NCI-H128 (cell line): Measurements from ENCODE around the gene CSRNP2.
"Not testable (repeated sequence)": the region's sequence is repeated elsewhere in the genome, so short reads cannot be mapped to it uniquely, and the experiment has no call there.

Experiments used
- DNase-seq: peaks from one replicate; lab custom pipeline; 2025; ENCODE audit not compliant: unreplicated experiment; lab: John Stamatoyannopoulos, UW

The CSRNP2 gene

DNA sequence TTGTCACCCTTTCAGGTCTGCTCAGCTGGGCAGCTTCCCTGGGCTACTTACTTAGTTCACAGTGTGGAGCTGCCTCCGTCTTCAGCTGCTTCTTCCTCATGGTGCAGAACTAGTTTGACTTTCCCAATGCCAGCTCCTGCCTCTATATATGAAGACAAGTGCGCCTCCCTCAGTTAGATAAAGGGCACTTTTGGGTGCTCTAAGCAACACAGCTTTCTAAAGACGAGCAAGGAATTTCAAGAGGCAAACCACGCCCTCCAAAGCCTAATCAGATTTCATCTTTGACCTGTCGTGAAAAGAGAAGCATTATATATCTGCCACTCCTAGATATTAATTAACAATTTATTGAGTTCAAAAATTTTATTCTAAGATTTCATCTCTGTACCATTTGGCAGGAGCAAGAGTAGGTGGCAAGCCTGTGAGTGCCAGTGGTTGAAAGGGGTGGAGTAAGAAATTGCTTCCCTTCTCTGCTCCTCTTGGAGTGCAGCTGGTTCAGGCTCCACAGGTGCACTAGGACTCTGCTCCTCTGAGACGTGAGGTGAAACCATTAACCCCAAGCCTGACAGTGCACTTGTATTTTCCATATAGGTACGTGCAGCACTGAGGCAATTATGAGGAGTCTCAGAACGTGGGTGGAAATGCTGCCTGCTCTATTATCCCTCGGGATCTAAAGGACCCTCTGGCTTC, 55.1 kb downstream of the CSRNP2 start:
- no peak for DNase-seq

DNA sequence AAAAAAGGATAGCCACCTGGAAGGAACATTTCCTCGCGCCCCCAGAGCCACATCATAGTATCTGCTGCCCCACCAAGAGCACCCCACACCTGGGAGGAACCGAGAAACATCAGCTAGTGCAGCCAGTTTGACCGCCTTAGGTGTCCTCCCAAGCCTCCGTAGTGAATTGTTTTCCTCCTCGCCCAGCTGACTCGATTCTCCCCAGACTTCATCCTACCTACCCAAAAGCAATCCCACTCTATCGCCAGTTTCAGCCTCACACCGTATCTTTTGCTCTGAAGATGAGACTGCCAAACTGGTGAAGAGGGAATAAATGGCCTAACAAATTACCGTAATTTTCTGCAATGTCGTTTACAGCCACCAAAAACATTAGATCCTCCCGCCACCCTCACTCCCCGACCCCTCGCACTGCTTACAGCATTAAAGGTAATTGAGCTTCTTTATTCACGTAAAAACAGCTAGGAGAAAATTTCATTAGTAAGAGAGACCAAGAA, 56.0 kb downstream of the CSRNP2 start:
- no peak for DNase-seq

DNA sequence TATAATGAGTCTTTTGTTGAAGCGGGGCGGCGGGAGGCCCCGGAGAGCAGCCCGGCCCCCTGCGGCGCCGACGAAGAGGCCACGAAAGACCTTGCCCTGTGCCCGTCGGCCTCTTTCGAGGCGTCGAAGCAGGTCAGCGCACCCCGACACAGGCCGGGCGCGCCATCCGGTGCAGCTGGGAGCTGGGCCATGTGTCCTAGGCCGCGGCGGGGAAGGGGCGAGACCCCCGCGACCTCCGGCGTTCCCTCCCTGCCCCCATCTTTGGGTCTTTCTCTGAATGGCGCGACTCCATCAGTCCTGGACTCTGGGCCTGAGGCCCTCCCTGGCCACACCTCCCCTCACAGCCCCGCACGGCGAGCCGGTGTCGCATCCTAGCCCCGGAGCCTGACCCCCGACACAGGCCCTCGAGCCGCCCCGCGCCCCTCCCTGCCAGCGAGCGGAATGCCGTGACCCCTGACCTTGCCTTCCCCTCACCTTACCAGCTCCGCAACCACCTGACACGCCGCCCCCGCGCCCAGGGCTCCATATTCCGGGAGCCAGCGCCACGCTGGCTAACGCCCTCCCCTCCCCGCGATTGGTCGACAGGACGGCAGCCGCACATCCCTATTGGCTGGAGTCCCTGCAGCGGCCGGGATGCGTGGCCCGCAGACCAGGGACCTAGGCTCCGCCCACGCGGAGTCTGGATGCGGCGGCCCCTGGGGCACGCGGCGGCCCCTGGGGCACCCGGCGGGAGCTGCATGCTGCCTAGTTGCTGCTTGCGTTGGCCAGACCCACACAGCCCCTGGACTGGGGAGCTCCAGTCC, 57.4 kb downstream of the CSRNP2 start, which contains the start of gene SLC11A2:
Gene SLC11A2 (minus strand): TSS at position 549 of the 803 bp plus-strand sequence. CDS start 15,656 bp downstream, outside the sequence.
- peak; percentile 93 for DNase-seq

DNA sequence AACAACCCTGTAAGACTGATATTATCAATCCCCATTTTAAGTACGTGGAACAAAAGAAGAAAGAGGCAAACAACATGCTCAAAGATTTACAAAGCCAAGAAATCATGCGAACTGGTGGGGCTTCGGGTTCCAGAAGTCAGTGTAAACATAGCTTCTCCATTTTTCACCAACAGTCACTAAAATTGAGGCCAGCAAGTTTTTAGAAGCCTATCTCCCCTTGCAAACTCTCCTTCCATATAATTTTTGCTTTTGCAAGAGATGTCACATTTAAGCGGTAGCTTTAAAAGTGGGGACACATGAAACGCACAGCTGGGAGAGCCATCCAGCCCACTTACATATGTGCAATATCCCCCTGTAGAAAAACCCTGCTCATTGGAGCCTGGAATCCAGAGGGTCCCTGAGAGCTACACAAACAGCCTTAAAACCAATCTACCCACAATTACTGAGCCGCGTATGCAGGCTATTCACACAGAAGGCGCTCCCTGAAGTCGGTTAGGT, 58.0 kb downstream of the CSRNP2 start:
- DNase-seq = no peak

DNA sequence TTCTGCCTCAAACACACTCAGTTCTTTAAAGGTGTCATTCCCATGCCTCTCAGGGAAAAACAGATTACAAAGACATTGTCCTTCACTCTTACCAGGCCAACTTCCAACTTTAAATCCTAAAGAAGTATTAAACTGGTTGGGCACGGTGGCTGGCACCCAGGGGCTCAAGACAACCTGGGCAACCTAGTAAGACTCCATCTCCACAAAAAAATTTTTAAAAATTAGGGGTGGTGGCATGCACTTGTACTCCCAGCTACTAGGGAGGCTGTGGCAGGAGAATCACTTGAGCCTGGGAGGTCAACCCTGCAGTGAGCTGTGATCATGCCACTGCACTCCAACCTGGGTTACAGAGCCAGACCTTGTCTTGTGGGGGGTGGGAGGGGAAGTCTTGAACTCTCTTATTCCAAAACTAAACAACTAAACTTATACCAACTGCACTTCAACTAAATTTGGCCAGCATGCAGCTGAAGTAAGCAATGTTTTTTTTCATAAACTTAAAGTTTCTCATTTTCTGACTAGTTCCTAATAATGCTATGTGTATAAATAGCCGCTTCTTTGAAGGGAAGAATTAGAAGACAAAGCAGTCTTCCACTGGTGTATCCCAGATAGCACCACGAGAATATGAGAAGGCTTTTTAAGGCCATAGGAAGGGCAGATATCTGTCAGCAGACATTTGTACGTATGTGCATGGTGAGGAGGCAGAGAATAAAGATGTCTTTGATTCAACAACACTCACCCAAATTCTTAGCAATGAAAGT, 59.6 kb downstream of the CSRNP2 start:
- no peak for DNase-seq

DNA sequence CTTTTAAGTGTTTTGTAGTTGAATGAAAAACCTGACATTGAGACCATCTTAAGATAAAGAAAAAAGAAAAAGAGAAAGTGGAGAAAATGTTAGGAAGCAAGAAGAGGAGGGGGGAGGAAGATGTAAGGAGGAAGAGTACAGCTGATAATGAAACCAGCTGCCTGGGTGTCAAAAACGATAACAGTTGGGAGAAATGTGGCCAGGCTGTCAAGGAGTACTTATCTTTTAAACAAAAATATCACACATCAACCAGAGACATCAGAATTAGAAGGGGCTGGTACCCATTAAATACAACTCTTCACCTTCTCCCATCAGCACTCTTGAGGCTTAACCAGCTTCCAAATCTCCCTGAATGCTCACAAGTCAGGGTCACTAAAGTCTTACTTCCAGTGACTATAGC, 61.7 kb downstream of the CSRNP2 start:
- DNase-seq = no peak

- DNase-seq = no peak
Measured at GRCh38 chr12:51020448-51021182, 62.8 kb downstream of the CSRNP2 start.

DNA sequence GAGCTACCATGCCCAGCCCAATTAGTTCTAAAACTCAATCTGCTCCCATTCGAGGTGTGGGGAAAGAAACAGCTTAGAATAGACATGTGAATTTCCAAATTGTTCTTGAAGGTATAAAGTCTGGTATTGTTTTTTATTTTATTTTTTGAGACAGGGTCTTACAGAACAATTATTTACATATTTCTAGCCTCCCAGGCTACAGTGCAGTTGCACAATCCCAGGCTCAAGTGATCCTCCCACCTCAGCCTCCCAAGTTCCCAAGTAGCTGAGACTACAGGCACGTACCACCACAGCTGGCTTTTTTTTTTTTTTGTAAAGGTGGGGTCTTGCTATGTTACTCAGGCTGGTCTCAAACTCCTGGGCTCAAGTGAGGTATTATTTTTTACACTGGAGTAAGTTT, 63.5 kb downstream of the CSRNP2 start:
- DNase-seq = no peak

GRCh38 chr12:51018956-51019355, 64.4 kb downstream of the CSRNP2 start:
- no peak for DNase-seq

- DNase-seq = no peak
Measured at GRCh38 chr12:51017452-51017851, 65.9 kb downstream of the CSRNP2 start.

GRCh38 chr12:51014467-51014866, 68.9 kb downstream of the CSRNP2 start:
- DNase-seq = not testable (repeated sequence)

DNA sequence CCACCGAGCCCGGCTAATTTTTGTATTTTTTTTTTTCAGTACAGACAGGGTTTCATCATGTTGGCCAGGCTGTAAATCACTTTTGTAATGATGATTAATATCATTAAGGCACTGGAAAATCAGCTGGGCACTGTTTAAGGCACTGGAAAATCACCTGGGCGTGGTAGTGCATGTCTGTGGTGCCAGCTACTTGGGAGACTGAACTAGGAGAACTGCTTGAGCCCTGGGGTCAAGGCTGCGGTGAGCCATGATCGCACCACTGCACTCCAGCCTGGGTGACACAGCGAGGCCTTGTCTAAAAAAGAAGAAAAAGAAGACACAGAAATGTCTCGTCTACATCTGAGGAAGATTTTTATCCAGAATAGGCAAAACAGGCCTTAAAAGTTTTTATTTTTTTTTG, 70.0 kb downstream of the CSRNP2 start:
- no peak for DNase-seq

- no peak for DNase-seq
Measured at GRCh38 chr12:51012570-51013236, 70.7 kb downstream of the CSRNP2 start.

DNA sequence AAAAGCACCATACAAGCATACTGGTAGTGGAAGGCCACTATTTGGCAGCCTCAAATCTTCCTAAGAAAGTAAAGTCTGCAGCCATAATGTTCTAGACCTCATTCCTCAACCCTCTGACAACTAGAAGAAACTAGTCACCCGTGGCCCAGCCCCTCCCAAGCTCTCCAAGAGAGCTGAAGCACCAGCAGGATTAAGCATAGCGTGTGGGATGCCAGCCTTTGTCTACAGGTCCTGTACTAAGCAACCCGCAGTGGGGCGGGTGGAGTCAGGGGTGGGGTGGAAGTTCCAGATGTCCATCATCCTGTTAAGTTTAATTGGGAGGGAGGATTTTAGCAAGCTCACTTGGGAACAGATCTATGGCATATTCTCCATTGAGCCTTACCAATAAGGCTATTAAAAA, 71.4 kb downstream of the CSRNP2 start:
- no peak for DNase-seq
